Calu3 (cell line): Measurements from ENCODE around the gene SYNE1. TPM values are rescaled to one million over a fixed set of nuclear protein-coding genes. Genes with fewer than 3 reads are reported as not detected.

Experiments
- BruUV-seq: library from RNA; stranded (reverse); fragments of 400-500 nt; replicated peaks from 2 replicates; lab custom pipeline; 2021; lab: Mats Ljungman, UMichigan
- CTCF ChIA-PET: fragments of 300-600 bp; sonication (Branson Sonifier 250); formaldehyde crosslinking; loops from one replicate; lab custom pipeline; 2022; ENCODE audit warnings: antibody characterized with exemption; lab: Charles Lee
- DNase-seq: peaks from one replicate; pipeline ENCODE4 v3.0.0; 2022
- H3K27ac Mint-ChIP-seq: one replicate; pipeline ENCODE4 v1.8.0; 2022; ENCODE audit warnings: mixed read lengths; ENCODE audit not compliant: unreplicated experiment
- H3K27me3 Mint-ChIP-seq: one replicate; pipeline ENCODE4 v1.8.0; 2022; ENCODE audit warnings: mixed read lengths; ENCODE audit not compliant: unreplicated experiment
- H3K36me3 Mint-ChIP-seq: one replicate; pipeline ENCODE4 v1.8.0; 2022; ENCODE audit warnings: mild to moderate bottlenecking, moderate library complexity, mixed read lengths; ENCODE audit not compliant: insufficient read depth, unreplicated experiment
- H3K4me1 Mint-ChIP-seq: one replicate; pipeline ENCODE4 v1.8.0; 2022; ENCODE audit warnings: mild to moderate bottlenecking, low read depth, mixed read lengths; ENCODE audit not compliant: unreplicated experiment
- H3K4me3 Mint-ChIP-seq: one replicate; pipeline ENCODE4 v1.8.0; 2022; ENCODE audit warnings: mild to moderate bottlenecking, low read depth, moderate library complexity, mixed read lengths; ENCODE audit not compliant: unreplicated experiment
- H3K9me3 Mint-ChIP-seq: one replicate; pipeline ENCODE4 v1.8.0; 2022; ENCODE audit warnings: low read depth, mixed read lengths; ENCODE audit not compliant: unreplicated experiment
- CTCF ChIP-seq: fragments of 200-600 bp; IDR thresholded peaks from one replicate; pipeline ENCODE4 v1.8.0; 2022; ENCODE audit warnings: antibody characterized with exemption; ENCODE audit not compliant: unreplicated experiment
- intact Hi-C: fragments of 100-400 bp; cut with micrococcal nuclease; formaldehyde crosslinking; loops from one replicate; pipeline ENCODE4 v1.10.0; 2022; ENCODE audit not compliant: unreplicated experiment
- total RNA-seq: library from RNA; stranded (reverse); gene quantifications from 2 replicates; pipeline ENCODE4 v1.2.3, GENCODE V29; 2022

The SYNE1 gene
- total RNA-seq, 1 experiment from 2014 or later: 28.1 TPM

GRCh38 chr6:152309648-152310047 lies 327.5 kb downstream of the SYNE1 start:
- no peak for TF ChIP-seq CTCF
- DNase-seq: no peak
- H3K27ac Mint-ChIP-seq: no peak overlapping the region
- intact Hi-C loops: no loop called here
- H3K4me3 Mint-ChIP-seq: no peak overlapping the region
- no TSS peak for BruUV-seq
- H3K4me1 Mint-ChIP-seq: no peaks in the 10 kb centered on the region
- CTCF ChIA-PET: no interaction called here
- H3K9me3 Mint-ChIP-seq: no peaks in the 10 kb centered on the region
- peaks cover 5% of the 10 kb centered on the region for H3K36me3 Mint-ChIP-seq
- H3K27me3 Mint-ChIP-seq: no peaks in the 10 kb centered on the region

- BruUV-seq: no TSS peak
- intact Hi-C loops: no loop called here
Measured at GRCh38 chr6:152309006-152309405, 328.2 kb downstream of the SYNE1 start.

GRCh38 chr6:152308306-152308705 lies 328.9 kb downstream of the SYNE1 start:
- no peak overlapping the region for H3K27ac Mint-ChIP-seq
- BruUV-seq: no TSS peak
- intact Hi-C loops: no loop called here
- H3K27me3 Mint-ChIP-seq: no peaks in the 10 kb centered on the region
- DNase-seq: no peak
- no peaks in the 10 kb centered on the region for H3K9me3 Mint-ChIP-seq
- H3K36me3 Mint-ChIP-seq: no peaks in the 10 kb centered on the region
- CTCF ChIA-PET: no interaction called here
- H3K4me3 Mint-ChIP-seq: no peak overlapping the region
- H3K4me1 Mint-ChIP-seq: no peaks in the 10 kb centered on the region
- TF ChIP-seq CTCF: no peak

More at GRCh38 chr6:152309006-152309405, 328.2 kb downstream of the SYNE1 start:
- no peaks in the 10 kb centered on the region for H3K9me3 Mint-ChIP-seq
- CTCF ChIA-PET: no interaction called here
- DNase-seq: no peak
- peaks cover 4% of the 10 kb centered on the region for H3K36me3 Mint-ChIP-seq
- H3K27me3 Mint-ChIP-seq: no peaks in the 10 kb centered on the region
- no peak for TF ChIP-seq CTCF
- no peak overlapping the region for H3K4me3 Mint-ChIP-seq
- H3K27ac Mint-ChIP-seq: no peak overlapping the region
- H3K4me1 Mint-ChIP-seq: no peaks in the 10 kb centered on the region

GRCh38 chr6:152305672-152306071 lies 331.5 kb downstream of the SYNE1 start:
- TF ChIP-seq CTCF: no peak
- Mint-ChIP-seq H3K27me3 (no peaks in the 10 kb centered on the region), H3K36me3 (peaks cover 11% of the 10 kb centered on the region), H3K4me3 (no peak overlapping the region), H3K27ac (no peak overlapping the region), H3K4me1 (no peaks in the 10 kb centered on the region), H3K9me3 (no peaks in the 10 kb centered on the region)
- BruUV-seq: no TSS peak
- intact Hi-C loops: no loop called here
- no peak for DNase-seq
- CTCF ChIA-PET: no interaction called here
